Adrenal gland (tissue), 12 donors: ENCODE data around the gene MAGIX. TPM values are rescaled to one million over a fixed set of nuclear protein-coding genes. Genes with fewer than 3 reads are reported as not detected.

Source experiments
- DNase-seq, 7 donors: peaks; one replicate each; pipeline ENCODE4 v3.0.0-alpha.2; 2019 to 2020
- H3K27ac ChIP-seq, 5 donors: fragments of 200-600 bp; sonication (generic) in 4 of 5; 1 replicate in 3 of 5; 2 replicates in 2 of 5; pipeline versions ENCODE4 v1.5.1 to v1.8.0; 2016 to 2020; ENCODE audit warnings: mild to moderate bottlenecking in 1 of 5
- H3K27me3 ChIP-seq: fragments of 200-600 bp; 2 replicates; pipeline ENCODE4 v1.8.0; 2021
- H3K36me3 ChIP-seq, 2 donors: fragments of 200-600 bp; replicated peaks in 1 of 2; 1 replicate in 1 of 2; 2 replicates in 1 of 2; pipeline versions ENCODE4 v1.5.1 to v1.8.0; 2018 to 2022
- H3K4me1 ChIP-seq, 2 donors: fragments of 200-600 bp; replicated peaks in 1 of 2; 1 replicate in 1 of 2; 2 replicates in 1 of 2; pipeline versions ENCODE4 v1.5.1 to v1.8.0; 2018 to 2021
- H3K4me3 ChIP-seq, 4 donors: fragments of 200-600 bp; sonication (generic) in 3 of 4; one replicate each; pipeline ENCODE4 v1.5.1; 2016 to 2018
- H3K9me3 ChIP-seq, 3 donors: fragments of 200-600 bp; sonication (generic) in 1 of 3; replicated peaks in 1 of 3; 1 replicate in 2 of 3; 2 replicates in 1 of 3; pipeline versions ENCODE4 v1.5.1 to v1.8.0; 2016 to 2021
- POLR2A ChIP-seq, 2 donors: fragments of 450-650 bp; IDR thresholded peaks; one replicate each; pipeline ENCODE4 v1.6.1; 2017; ENCODE audit warnings: antibody characterized with exemption in 2 of 2, mild to moderate bottlenecking in 2 of 2, moderate library complexity in 1 of 2
- WGBS, 4 donors: extraction: QIAGEN DNeasy Blood & Tissue Kit in 2 of 4; methylation state at CpG; one replicate each; pipeline versions ENCODE4 v1.1.5 to v1.1.7; 2013 to 2017; 5-methylcytosine and 5-hydroxymethylcytosine counted together
- intact Hi-C, 2 donors: fragments of 100-400 bp; cut with DNase I; formaldehyde crosslinking; loops; one replicate each; pipeline versions ENCODE4 v1.14.1 to v1.15.0; 2022 to 2023
- polyA plus RNA-seq, 3 donors: library from polyadenylated mRNA; stranded (reverse); fragments of 200-250 nt in 2 of 3; fragments of 350-450 nt in 1 of 3; fragmentation: Illumina TruSeq in 1 of 3; extraction: RNeasy Lipid Tissue Mini Kit (QIAGEN cat#74804) in 1 of 3; gene quantifications; one replicate each; pipeline ENCODE4 v1.2.3, GENCODE V29; 2013 to 2014
- total RNA-seq, 9 donors: library from RNA; depleted of rRNA in 4 of 9; stranded (reverse); fragments of >200 nt in 4 of 9; fragments of 120-200 nt in 1 of 9; fragmentation: NEBNext Ultra II Directional in 1 of 9; extraction: Animal tissue kit (Norgen Biotek cat#: 25700) in 1 of 9; gene quantifications; one replicate each; pipeline versions ENCODE4 v1.1.0 to v1.2.4, GENCODE V29; 2013 to 2023
- TF ChIP-seq, protein P1 (sequence below), 6 experiments: fragments of 450-650 bp in 4 of 6; fragments of 200-600 bp in 2 of 6; sonication (generic) in 1 of 6; IDR thresholded peaks; 1 replicate in 5 of 6; 2 replicates in 1 of 6; pipeline versions ENCODE4 v1.5.1 to v1.8.0; 2016 to 2021; ENCODE audit warnings: antibody characterized with exemption in 6 of 6, mild to moderate bottlenecking in 2 of 6, moderate library complexity in 1 of 6
- donor health status: healthy with polysubstance abuse.
- donor health status: Bipolar disorder and iron deficiency.
- donor health status: DM: yes; HTN: yes; CAD: no.
- donor health status: DM: no; HTN: no; CAD: no.
- donor health status: DM: no; HTN: no; CAD: no.
- donor health status: DM: yes; HTN: yes; CAD: no.

The MAGIX gene
- total and polyA plus RNA-seq, 12 donors = 0.59 to 16.2 (median 3.2) TPM

DNA sequence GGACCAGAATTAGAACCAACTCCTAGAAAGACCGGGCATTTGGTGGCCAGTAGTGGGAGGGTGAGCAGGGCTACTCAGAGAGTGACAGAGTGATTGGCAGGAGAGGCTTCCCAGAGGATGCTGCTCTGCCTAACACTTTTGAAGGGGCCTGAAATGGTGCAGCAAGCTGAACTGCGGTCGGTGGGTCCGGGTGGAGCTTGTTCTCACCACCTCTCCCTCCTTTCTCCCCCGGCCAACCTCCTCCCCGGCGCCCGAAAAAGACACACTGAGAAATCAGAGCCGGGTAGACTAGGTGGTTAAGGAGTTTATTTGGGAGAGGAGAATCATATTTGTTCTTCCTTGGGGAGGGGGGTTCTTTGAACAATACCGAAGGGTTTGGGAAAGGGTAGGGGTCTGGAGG is 25.0 kb downstream of the MAGIX start:
- WGBS, 4 donors = 76 to 83% (median 80%) methylated on average over 10 of the region's 10 CpGs
- intact Hi-C loops = no loop called here
- H3K4me1 ChIP-seq = no peaks in the 10 kb centered on the region
- H3K9me3 ChIP-seq = no peaks in the 10 kb centered on the region
- no peak for TF ChIP-seq POLR2A (IDR thresholded peaks at IDR 0.05)
- TF ChIP-seq, protein P1, sequence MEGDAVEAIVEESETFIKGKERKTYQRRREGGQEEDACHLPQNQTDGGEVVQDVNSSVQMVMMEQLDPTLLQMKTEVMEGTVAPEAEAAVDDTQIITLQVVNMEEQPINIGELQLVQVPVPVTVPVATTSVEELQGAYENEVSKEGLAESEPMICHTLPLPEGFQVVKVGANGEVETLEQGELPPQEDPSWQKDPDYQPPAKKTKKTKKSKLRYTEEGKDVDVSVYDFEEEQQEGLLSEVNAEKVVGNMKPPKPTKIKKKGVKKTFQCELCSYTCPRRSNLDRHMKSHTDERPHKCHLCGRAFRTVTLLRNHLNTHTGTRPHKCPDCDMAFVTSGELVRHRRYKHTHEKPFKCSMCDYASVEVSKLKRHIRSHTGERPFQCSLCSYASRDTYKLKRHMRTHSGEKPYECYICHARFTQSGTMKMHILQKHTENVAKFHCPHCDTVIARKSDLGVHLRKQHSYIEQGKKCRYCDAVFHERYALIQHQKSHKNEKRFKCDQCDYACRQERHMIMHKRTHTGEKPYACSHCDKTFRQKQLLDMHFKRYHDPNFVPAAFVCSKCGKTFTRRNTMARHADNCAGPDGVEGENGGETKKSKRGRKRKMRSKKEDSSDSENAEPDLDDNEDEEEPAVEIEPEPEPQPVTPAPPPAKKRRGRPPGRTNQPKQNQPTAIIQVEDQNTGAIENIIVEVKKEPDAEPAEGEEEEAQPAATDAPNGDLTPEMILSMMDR (IDR thresholded peaks at IDR 0.05) = no peak
- no peaks in the 10 kb centered on the region for H3K36me3 ChIP-seq
- DNase-seq = no peak
- no peak overlapping the region for H3K4me3 ChIP-seq
- no peaks in the 10 kb centered on the region for H3K27me3 ChIP-seq
- peak overlapping the region in 1 of 5 donors; percentile 16 for H3K27ac ChIP-seq

DNA sequence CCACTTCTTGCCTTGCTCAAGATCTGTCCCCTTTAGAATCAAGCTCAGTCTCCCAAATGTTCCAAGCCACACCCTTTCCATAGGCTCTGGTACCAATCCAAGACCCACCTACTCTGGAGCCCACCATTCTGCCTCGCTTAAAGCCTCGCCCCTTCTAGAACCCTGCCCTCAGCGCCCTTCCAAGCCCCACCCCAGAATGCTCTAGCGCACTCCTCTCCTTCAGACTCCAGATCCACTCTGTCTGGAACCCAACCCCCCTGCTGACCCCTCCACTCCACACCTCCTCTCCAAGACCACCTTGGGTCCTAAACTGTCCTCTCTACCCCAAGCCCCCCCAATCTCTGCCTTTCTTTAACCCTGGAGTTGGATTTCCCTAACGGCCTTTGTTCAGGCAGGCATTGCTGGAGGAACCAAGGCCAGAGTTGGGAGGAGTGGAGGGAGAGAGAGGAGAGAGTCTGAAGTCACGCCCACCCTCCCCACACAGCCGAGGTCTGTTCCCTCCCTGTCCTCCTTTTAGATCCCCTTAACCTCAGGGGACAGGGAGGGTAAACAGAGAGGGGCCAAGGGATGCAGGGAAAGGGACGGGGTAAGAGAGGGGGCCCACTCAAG is 26.0 kb downstream of the MAGIX start:
- Histone ChIP-seq H3K27ac (no peak overlapping the region), H3K4me1 (no peaks in the 10 kb centered on the region), H3K27me3 (no peaks in the 10 kb centered on the region), H3K9me3 (no peaks in the 10 kb centered on the region), H3K36me3 (no peaks in the 10 kb centered on the region), H3K4me3 (no peak overlapping the region)
- intact Hi-C loops = no loop called here
- no peak for TF ChIP-seq POLR2A (IDR thresholded peaks at IDR 0.05)
- TF ChIP-seq, protein P1 (IDR thresholded peaks at IDR 0.05) = no peak
- DNase-seq = no peak
- WGBS, 4 donors = 53 to 71% (median 56%) methylated on average over 6 to 8 of the region's 8 CpGs

DNA sequence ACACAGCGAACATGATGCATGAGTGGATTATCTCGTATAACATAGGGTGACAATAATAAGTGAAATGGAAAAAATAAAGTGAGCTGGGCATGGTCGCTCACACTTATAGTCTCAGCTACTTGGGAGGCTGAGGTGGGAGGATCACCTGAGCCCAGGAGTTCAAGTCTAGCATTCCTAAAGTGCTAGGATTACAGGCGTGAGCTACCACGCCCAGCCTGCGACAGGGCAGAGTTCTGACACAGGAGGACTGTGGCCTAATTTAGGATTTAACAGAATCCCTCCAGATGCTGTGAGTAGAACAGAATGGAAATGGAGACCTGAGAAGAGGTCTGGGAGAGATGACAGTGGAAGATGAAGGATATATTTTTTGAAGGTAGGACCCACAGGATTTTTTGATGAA is 27.0 kb downstream of the MAGIX start:
- TF ChIP-seq, protein P1 (IDR thresholded peaks at IDR 0.05) = no peak
- no peak for TF ChIP-seq POLR2A (IDR thresholded peaks at IDR 0.05)

DNA sequence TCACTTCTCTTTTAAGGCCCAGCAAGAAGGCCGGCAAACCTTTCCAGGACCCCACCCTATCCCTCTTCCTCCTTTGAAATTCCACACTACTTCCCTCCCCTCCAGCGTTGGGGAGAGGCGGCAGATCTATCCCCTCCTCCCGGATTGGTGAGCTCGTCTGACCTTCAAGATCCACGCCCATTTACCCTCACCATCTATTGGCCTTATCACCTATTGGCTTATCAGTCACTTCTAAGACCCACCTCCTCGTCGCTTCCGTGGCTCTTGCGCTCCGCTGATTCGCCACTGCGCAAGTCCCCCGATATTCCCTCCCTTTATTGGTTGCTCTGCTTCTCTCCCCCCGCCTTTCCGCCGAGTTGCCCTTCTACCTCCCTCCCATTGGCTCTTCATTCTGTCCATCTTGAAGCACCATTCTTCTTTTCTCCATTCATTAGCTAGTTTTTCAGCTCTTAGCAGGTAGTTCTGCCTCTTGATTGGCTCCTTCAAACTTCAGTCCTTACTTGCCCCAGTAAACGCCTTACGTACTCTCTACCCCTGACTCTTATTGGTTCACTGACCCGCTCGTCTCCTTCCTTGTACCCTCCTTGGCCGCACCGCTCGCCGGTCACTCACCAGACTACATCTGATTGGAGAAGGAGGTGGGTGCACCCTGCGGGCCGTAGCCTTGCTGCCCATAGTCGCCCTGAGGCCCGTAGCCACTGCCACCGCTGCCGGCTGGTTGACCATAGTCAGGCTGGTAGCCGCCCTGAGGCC is 28.4 kb downstream of the MAGIX start:
- intact Hi-C loops = loop anchor here in 1 of 2 donors (5.0 kb wide), 1 partner anchor 34 kb away; no protein-coding TSS in a partner anchor
- H3K36me3 ChIP-seq = no peaks in the 10 kb centered on the region
- DNase-seq = peak; percentile 91 to 98 (median 94)
- peak overlapping the region; percentile 75 to 91 (median 83) for H3K27ac ChIP-seq
- WGBS, 4 donors = 0 to 47% (median 21%) methylated on average over 27 to 32 of the region's 32 CpGs
- TF ChIP-seq POLR2A (IDR thresholded peaks at IDR 0.05) = peak; percentile 70 to 92
- TF ChIP-seq, protein P1 (IDR thresholded peaks at IDR 0.05) = no peak
- no peaks in the 10 kb centered on the region for H3K27me3 ChIP-seq
- H3K4me3 ChIP-seq = peak overlapping the region; percentile 32 to 71 (median 60)
- no peaks in the 10 kb centered on the region for H3K4me1 ChIP-seq
- H3K9me3 ChIP-seq = no peaks in the 10 kb centered on the region

More for the DNA sequence above, 27.0 kb downstream of the MAGIX start:
- Histone ChIP-seq H3K9me3 (no peaks in the 10 kb centered on the region), H3K27ac (peak overlapping the region in 2 of 5 donors; percentile 76 to 89), H3K4me3 (no peak overlapping the region), H3K4me1 (no peaks in the 10 kb centered on the region), H3K27me3 (no peaks in the 10 kb centered on the region), H3K36me3 (no peaks in the 10 kb centered on the region)
- intact Hi-C loops = loop anchor here in 1 of 2 donors (5.0 kb wide), 1 partner anchor 32 kb away; no protein-coding TSS in a partner anchor
- WGBS, 4 donors = 51 to 87% (median 74%) methylated on average over 3 to 6 of the region's 6 CpGs
- DNase-seq = no peak
